Astrocyte (in vitro differentiated cells and primary cell): ENCODE measurements around the gene RGS14. TPM values are rescaled to one million over a fixed set of nuclear protein-coding genes. Genes with fewer than 3 reads are reported as not detected.
A peak's percentile ranks its signal among the peaks of the same experiment; 100 is the strongest.

Source experiments
- DNase-seq: peaks from one replicate; pipeline ENCODE4 v3.0.0-alpha.2; 2010; ENCODE audit warnings: low read depth
- FAIRE-seq: peaks from 2 replicates; lab custom pipeline; 2011; peaks lifted over from hg19 to GRCh38; lab: Jason Lieb, UNC
- H2AFZ ChIP-seq: 2 replicates; pipeline ENCODE4 v1.6.0; 2012; ENCODE audit warnings: low read depth, low read length, inconsistent platforms
- H3K27ac ChIP-seq: 2 replicates; pipeline ENCODE4 v1.5.1; 2011; ENCODE audit warnings: low read depth, low read length, inconsistent platforms
- H3K27me3 ChIP-seq: 2 replicates; pipeline ENCODE4 v1.6.0; 2011; ENCODE audit warnings: low read length, inconsistent platforms; ENCODE audit not compliant: insufficient read depth
- H3K36me3 ChIP-seq: 2 replicates; pipeline ENCODE4 v1.5.1; 2011; ENCODE audit warnings: low read length, inconsistent platforms; ENCODE audit not compliant: insufficient read depth
- H3K4me1 ChIP-seq: 2 replicates; pipeline ENCODE4 v1.5.1; 2011; ENCODE audit warnings: low read length, inconsistent platforms; ENCODE audit not compliant: insufficient read depth
- H3K4me2 ChIP-seq: 2 replicates; pipeline ENCODE4 v1.6.0; 2012; ENCODE audit warnings: low read length, inconsistent platforms
- H3K4me3 ChIP-seq: 2 replicates; pipeline ENCODE4 v1.5.1; 2011; ENCODE audit warnings: low read depth, mild to moderate bottlenecking, low read length, inconsistent platforms; ENCODE audit not compliant: insufficient read depth
- H3K79me2 ChIP-seq: 2 replicates; pipeline ENCODE4 v1.6.0; 2012; ENCODE audit warnings: mild to moderate bottlenecking, low read length, inconsistent platforms; ENCODE audit not compliant: insufficient read depth
- H3K9ac ChIP-seq: 2 replicates; pipeline ENCODE4 v1.6.0; 2012; ENCODE audit warnings: mild to moderate bottlenecking, low read length, inconsistent platforms
- H3K9me3 ChIP-seq: 2 replicates; pipeline ENCODE4 v1.5.1; 2012; ENCODE audit warnings: low read depth, mild to moderate bottlenecking, low read length, inconsistent platforms; ENCODE audit not compliant: insufficient read depth
- H4K20me1 ChIP-seq: 2 replicates; pipeline ENCODE4 v1.6.0; 2012; ENCODE audit warnings: low read length, inconsistent platforms; ENCODE audit not compliant: insufficient read depth
- H3K27ac Mint-ChIP-seq: one replicate; pipeline ENCODE4 v1.8.0; 2021; ENCODE audit warnings: mild to moderate bottlenecking, mixed read lengths; ENCODE audit not compliant: unreplicated experiment
- H3K27me3 Mint-ChIP-seq: one replicate; pipeline ENCODE4 v1.8.0; 2021; ENCODE audit warnings: low read depth, mixed read lengths; ENCODE audit not compliant: unreplicated experiment
- H3K36me3 Mint-ChIP-seq: one replicate; pipeline ENCODE4 v1.8.0; 2021; ENCODE audit warnings: low read depth, mixed read lengths; ENCODE audit not compliant: unreplicated experiment
- H3K4me1 Mint-ChIP-seq: one replicate; pipeline ENCODE4 v1.8.0; 2021; ENCODE audit warnings: low read depth, mixed read lengths; ENCODE audit not compliant: unreplicated experiment
- H3K4me3 Mint-ChIP-seq: one replicate; pipeline ENCODE4 v1.8.0; 2021; ENCODE audit warnings: mild to moderate bottlenecking, moderate library complexity, mixed read lengths; ENCODE audit not compliant: unreplicated experiment
- H3K9me3 Mint-ChIP-seq: one replicate; pipeline ENCODE4 v1.8.0; 2021; ENCODE audit warnings: mild to moderate bottlenecking, mixed read lengths; ENCODE audit not compliant: unreplicated experiment
- EZH2 ChIP-seq: IDR thresholded peaks from 2 replicates; pipeline ENCODE4 v1.6.1; 2012; ENCODE audit warnings: mild to moderate bottlenecking, low read length, inconsistent platforms; ENCODE audit not compliant: insufficient read depth
- total RNA-seq: library from RNA; stranded (reverse); gene quantifications from 2 replicates; pipeline ENCODE4 v1.2.1, GENCODE V29; 2021
- TF ChIP-seq, protein P1 (sequence below): IDR thresholded peaks from 2 replicates; pipeline ENCODE4 v1.5.1; 2011; ENCODE audit warnings: low read depth, mild to moderate bottlenecking, inconsistent platforms, low read length, moderate library complexity; ENCODE audit not compliant: insufficient read depth

RGS14 gene
- total RNA-seq, 1 donor from 2014 or later = 7.8 TPM

DNA sequence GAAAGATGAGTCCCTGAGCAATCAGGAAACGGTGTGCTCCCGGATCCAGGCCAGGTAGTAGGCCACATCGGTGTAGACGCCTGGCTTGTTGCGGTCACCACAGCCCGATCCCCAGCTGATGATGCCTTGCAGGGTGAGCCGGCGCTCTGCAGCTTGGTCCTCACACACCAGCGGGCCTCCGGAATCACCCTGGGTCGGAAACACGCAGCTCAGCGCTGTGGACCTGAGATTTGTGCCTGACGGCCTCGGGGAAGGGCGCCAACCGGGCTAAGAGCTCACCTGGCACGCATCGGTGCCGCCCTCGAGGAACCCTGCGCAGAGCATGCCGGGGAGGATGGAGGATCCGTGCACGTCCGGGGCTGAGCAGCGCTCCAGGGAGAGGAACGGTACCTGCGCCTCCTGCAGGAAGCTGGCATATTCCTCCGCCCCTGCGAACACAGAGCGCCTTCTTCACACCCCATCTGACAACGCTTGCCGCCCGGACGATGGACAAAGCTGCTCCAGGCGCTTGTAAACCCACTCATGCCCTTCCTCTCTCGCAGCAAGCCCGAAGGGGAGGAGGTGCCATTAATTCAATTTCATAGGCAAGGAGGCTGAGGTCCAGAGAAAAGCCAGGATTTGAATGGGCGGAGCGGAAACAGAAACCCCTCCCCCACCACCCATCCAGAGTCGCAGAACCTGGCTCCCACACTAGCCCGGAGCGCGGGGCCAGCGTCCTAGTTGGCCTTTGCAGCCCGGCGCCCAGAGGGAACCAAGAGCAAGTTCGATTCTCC is 44.7 kb downstream of the RGS14 start:
- Histone ChIP-seq H3K36me3 (no peaks in the 10 kb centered on the region), H3K4me3 (peak overlapping the region; percentile 56), H3K9me3 (no peaks in the 10 kb centered on the region), H3K27me3 (peaks cover 38% of the 10 kb centered on the region), H3K9ac (no peak overlapping the region), H2AFZ (peak overlapping the region; percentile 62), H4K20me1 (no peaks in the 10 kb centered on the region), H3K4me1 (peaks cover 30% of the 10 kb centered on the region), H3K4me2 (peak overlapping the region; percentile 99), H3K79me2 (no peaks in the 10 kb centered on the region), H3K27ac (no peak overlapping the region)
- FAIRE-seq (no peak), DNase-seq (peak; percentile 42)
- Mint-ChIP-seq H3K27me3 (peaks cover 53% of the 10 kb centered on the region), H3K4me3 (peak overlapping the region; percentile 84), H3K27ac (peak overlapping the region; percentile 75), H3K4me1 (no peaks in the 10 kb centered on the region), H3K36me3 (no peaks in the 10 kb centered on the region), H3K9me3 (no peaks in the 10 kb centered on the region)
- TF ChIP-seq EZH2 = peak; percentile 59
- TF ChIP-seq, protein P1, sequence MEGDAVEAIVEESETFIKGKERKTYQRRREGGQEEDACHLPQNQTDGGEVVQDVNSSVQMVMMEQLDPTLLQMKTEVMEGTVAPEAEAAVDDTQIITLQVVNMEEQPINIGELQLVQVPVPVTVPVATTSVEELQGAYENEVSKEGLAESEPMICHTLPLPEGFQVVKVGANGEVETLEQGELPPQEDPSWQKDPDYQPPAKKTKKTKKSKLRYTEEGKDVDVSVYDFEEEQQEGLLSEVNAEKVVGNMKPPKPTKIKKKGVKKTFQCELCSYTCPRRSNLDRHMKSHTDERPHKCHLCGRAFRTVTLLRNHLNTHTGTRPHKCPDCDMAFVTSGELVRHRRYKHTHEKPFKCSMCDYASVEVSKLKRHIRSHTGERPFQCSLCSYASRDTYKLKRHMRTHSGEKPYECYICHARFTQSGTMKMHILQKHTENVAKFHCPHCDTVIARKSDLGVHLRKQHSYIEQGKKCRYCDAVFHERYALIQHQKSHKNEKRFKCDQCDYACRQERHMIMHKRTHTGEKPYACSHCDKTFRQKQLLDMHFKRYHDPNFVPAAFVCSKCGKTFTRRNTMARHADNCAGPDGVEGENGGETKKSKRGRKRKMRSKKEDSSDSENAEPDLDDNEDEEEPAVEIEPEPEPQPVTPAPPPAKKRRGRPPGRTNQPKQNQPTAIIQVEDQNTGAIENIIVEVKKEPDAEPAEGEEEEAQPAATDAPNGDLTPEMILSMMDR = peak; percentile 27

DNA sequence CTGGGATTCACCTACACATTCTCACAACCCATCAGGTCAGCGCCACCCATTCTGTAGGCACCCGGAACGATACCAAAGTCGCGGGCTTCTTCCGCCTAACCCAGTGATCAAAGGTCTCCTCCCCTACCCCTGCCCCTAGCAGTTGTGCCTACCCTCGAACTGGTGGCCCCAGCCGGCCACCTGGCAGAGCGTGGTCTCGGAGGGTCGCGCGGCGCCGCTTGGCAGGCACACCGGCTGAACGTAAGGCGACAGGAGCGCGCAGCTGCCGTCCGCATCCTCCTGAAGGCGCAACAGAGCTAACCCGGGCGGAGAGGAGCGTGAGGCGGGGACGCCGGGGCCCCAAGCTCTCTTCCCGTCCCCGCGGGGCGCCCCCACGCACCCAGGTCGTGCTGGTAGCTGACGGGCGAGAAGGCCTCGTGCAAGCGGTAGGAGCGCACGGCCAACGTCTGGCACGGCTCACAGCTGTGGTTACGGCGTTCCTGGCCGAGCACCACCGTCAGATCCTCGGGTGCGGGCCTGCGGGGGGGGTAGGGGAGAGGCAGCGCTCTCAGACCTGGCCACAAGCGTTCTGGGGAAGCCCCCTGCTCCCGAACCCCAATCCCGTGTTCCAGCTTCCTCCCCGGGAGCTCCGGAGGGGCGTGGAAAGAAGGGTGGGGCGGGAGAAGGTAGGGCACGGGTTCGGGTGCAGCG is 45.5 kb downstream of the RGS14 start:
- Histone ChIP-seq H2AFZ (peak overlapping the region; percentile 96), H3K27me3 (peaks cover 38% of the 10 kb centered on the region), H3K9me3 (no peaks in the 10 kb centered on the region), H4K20me1 (no peaks in the 10 kb centered on the region), H3K4me2 (peak overlapping the region; percentile 99), H3K4me1 (peaks cover 30% of the 10 kb centered on the region), H3K79me2 (no peaks in the 10 kb centered on the region), H3K27ac (no peak overlapping the region), H3K4me3 (peak overlapping the region; percentile 56), H3K36me3 (no peaks in the 10 kb centered on the region), H3K9ac (peak overlapping the region; percentile 60)
- no peaks in the 10 kb centered on the region for H3K9me3 Mint-ChIP-seq
- peak overlapping the region; percentile 84 for H3K4me3 Mint-ChIP-seq
- no peak overlapping the region for H3K27ac Mint-ChIP-seq
- DNase-seq (no peak), FAIRE-seq (no peak)
- TF ChIP-seq, protein P1 = no peak
- TF ChIP-seq EZH2 = peak; percentile 80
- no peaks in the 10 kb centered on the region for H3K4me1 Mint-ChIP-seq
- H3K27me3 Mint-ChIP-seq = peaks cover 53% of the 10 kb centered on the region
- no peaks in the 10 kb centered on the region for H3K36me3 Mint-ChIP-seq
